ENCODE measurements around the gene SLC22A6.

DNA sequence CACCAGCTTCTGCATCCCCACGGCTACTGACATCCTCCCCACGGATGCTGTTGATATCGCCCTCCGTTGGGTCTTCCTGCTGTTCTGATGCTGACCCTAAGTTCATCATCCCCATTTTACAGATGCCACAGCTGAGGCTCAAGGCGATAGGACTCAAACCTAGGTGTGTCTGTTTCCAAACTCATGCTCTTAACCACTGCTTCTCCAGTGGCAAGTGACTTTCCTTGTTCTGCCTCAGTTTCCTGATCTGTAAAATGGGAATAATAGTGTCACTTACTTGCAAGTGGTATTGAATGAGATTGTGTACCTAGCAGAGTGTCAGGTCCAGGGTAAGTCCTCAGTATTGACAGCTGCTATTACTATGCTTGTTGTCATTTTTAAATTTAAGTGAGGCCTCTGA, 14.4 kb upstream of the SLC22A6 start:
- TF ChIP-seq, protein P1, sequence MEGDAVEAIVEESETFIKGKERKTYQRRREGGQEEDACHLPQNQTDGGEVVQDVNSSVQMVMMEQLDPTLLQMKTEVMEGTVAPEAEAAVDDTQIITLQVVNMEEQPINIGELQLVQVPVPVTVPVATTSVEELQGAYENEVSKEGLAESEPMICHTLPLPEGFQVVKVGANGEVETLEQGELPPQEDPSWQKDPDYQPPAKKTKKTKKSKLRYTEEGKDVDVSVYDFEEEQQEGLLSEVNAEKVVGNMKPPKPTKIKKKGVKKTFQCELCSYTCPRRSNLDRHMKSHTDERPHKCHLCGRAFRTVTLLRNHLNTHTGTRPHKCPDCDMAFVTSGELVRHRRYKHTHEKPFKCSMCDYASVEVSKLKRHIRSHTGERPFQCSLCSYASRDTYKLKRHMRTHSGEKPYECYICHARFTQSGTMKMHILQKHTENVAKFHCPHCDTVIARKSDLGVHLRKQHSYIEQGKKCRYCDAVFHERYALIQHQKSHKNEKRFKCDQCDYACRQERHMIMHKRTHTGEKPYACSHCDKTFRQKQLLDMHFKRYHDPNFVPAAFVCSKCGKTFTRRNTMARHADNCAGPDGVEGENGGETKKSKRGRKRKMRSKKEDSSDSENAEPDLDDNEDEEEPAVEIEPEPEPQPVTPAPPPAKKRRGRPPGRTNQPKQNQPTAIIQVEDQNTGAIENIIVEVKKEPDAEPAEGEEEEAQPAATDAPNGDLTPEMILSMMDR (optimal IDR thresholded peaks at IDR 0.05 in 1 of 3, IDR thresholded peaks at IDR 0.05 in 1 of 3, conservative IDR thresholded peaks at IDR 0.05 in 1 of 3; ENCODE audit: extremely low read depth in 1 of 3, insufficient read depth in 2 of 3, low read length in 3 of 3): no peak
- TF ChIP-seq EZH2 (IDR thresholded peaks at IDR 0.05; ENCODE audit: low read length): no peak

Data from keratinocyte (primary cell).